ENCODE measurements around the gene PHIP. TPM values are rescaled to one million over a fixed set of nuclear protein-coding genes. Genes with fewer than 3 reads are reported as not detected.

The PHIP gene
- polyA plus RNA-seq, 2 donors: 4.2 to 8.5 TPM

- H3K27me3 ChIP-seq (ENCODE audit: control insufficient read depth in 1 of 2, insufficient read depth in 2 of 2, low read length in 2 of 2): no peaks in the 10 kb centered on the region
- H3K9me3 ChIP-seq (ENCODE audit: control insufficient read depth in 2 of 2, insufficient read depth in 1 of 2, low read depth in 1 of 2, low read length in 1 of 2): no peaks in the 10 kb centered on the region
- no peak overlapping the region for H3K27ac ChIP-seq (ENCODE audit: low read depth in 2 of 2, low read length in 1 of 2)
- H3K36me3 ChIP-seq (ENCODE audit: control insufficient read depth in 2 of 2, insufficient read depth in 2 of 2, low read length in 1 of 2): no peaks in the 10 kb centered on the region
- H3K4me3 ChIP-seq (ENCODE audit: low read depth in 1 of 2, low read length in 2 of 2): no peak overlapping the region
- no peaks in the 10 kb centered on the region for H3K4me1 ChIP-seq (ENCODE audit: control insufficient read depth in 2 of 2, insufficient read depth in 2 of 2, low read length in 1 of 2)
- WGBS, 2 donors: 80 to 94% methylated on average over 2 of the region's 2 CpGs
Measured at GRCh38 chr6:79089552-79090404, 11.7 kb upstream of the PHIP start.

- no peaks in the 10 kb centered on the region for H3K9me3 ChIP-seq (ENCODE audit: control insufficient read depth in 2 of 2, insufficient read depth in 1 of 2, low read depth in 1 of 2, low read length in 1 of 2)
- H3K4me3 ChIP-seq (ENCODE audit: low read depth in 1 of 2, low read length in 2 of 2): no peak overlapping the region
- H3K36me3 ChIP-seq (ENCODE audit: control insufficient read depth in 2 of 2, insufficient read depth in 2 of 2, low read length in 1 of 2): no peaks in the 10 kb centered on the region
- no peaks in the 10 kb centered on the region for H3K27me3 ChIP-seq (ENCODE audit: control insufficient read depth in 1 of 2, insufficient read depth in 2 of 2, low read length in 2 of 2)
- no peak overlapping the region for H3K27ac ChIP-seq (ENCODE audit: low read depth in 2 of 2, low read length in 1 of 2)
- 80% methylated on average over 1 of the region's 1 CpG for WGBS, 2 donors
- H3K4me1 ChIP-seq (ENCODE audit: control insufficient read depth in 2 of 2, insufficient read depth in 2 of 2, low read length in 1 of 2): no peaks in the 10 kb centered on the region
Measured at GRCh38 chr6:79084693-79085092, 6.6 kb upstream of the PHIP start.

DNA sequence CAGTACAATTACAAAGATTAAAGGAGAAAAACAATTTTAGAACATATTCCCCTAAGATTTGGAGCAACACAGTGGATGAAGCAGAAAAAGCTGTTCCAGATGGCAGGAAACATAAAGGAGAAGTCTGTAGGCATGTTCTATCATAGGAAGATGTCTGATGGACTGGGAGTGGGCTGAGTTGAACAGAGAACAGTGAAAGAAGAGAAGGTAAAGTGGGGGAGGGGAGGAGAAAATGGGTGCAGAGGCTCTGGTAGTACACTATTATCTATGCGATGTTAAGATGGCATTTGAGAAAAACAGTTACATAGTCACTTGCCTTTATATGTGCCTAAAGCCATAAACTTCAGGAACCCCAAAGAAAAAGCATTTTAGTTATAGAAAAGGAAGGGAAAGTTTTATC is 4.2 kb upstream of the PHIP start:
- 93 to 94% methylated on average over 1 of the region's 1 CpG for WGBS, 2 donors
- Histone ChIP-seq H3K4me1 (ENCODE audit: control insufficient read depth in 2 of 2, insufficient read depth in 2 of 2, low read length in 1 of 2) (no peaks in the 10 kb centered on the region), H3K4me3 (ENCODE audit: low read depth in 1 of 2, low read length in 2 of 2) (no peak overlapping the region), H3K36me3 (ENCODE audit: control insufficient read depth in 2 of 2, insufficient read depth in 2 of 2, low read length in 1 of 2) (no peaks in the 10 kb centered on the region), H3K9me3 (ENCODE audit: control insufficient read depth in 2 of 2, insufficient read depth in 1 of 2, low read depth in 1 of 2, low read length in 1 of 2) (no peaks in the 10 kb centered on the region), H3K27ac (ENCODE audit: low read depth in 2 of 2, low read length in 1 of 2) (no peak overlapping the region), H3K27me3 (ENCODE audit: control insufficient read depth in 1 of 2, insufficient read depth in 2 of 2, low read length in 2 of 2) (no peaks in the 10 kb centered on the region)

GRCh38 chr6:79081663-79082062 is 3.6 kb upstream of the PHIP start:
- Histone ChIP-seq H3K27me3 (ENCODE audit: control insufficient read depth in 1 of 2, insufficient read depth in 2 of 2, low read length in 2 of 2) (no peaks in the 10 kb centered on the region), H3K9me3 (ENCODE audit: control insufficient read depth in 2 of 2, insufficient read depth in 1 of 2, low read depth in 1 of 2, low read length in 1 of 2) (no peaks in the 10 kb centered on the region), H3K27ac (ENCODE audit: low read depth in 2 of 2, low read length in 1 of 2) (no peak overlapping the region), H3K36me3 (ENCODE audit: control insufficient read depth in 2 of 2, insufficient read depth in 2 of 2, low read length in 1 of 2) (no peaks in the 10 kb centered on the region), H3K4me1 (ENCODE audit: control insufficient read depth in 2 of 2, insufficient read depth in 2 of 2, low read length in 1 of 2) (no peaks in the 10 kb centered on the region), H3K4me3 (ENCODE audit: low read depth in 1 of 2, low read length in 2 of 2) (no peak overlapping the region)

- Histone ChIP-seq H3K27me3 (ENCODE audit: control insufficient read depth in 1 of 2, insufficient read depth in 2 of 2, low read length in 2 of 2) (no peaks in the 10 kb centered on the region), H3K27ac (ENCODE audit: low read depth in 2 of 2, low read length in 1 of 2) (no peak overlapping the region), H3K9me3 (ENCODE audit: control insufficient read depth in 2 of 2, insufficient read depth in 1 of 2, low read depth in 1 of 2, low read length in 1 of 2) (no peaks in the 10 kb centered on the region), H3K36me3 (ENCODE audit: control insufficient read depth in 2 of 2, insufficient read depth in 2 of 2, low read length in 1 of 2) (no peaks in the 10 kb centered on the region), H3K4me3 (ENCODE audit: low read depth in 1 of 2, low read length in 2 of 2) (no peak overlapping the region), H3K4me1 (ENCODE audit: control insufficient read depth in 2 of 2, insufficient read depth in 2 of 2, low read length in 1 of 2) (no peaks in the 10 kb centered on the region)
- WGBS, 2 donors: 49 to 72% methylated on average over 2 of the region's 2 CpGs
Measured at GRCh38 chr6:79079561-79080041, 1.5 kb upstream of the PHIP start.

GRCh38 chr6:79077715-79078074 is 359 bp downstream of the PHIP start:
- Histone ChIP-seq H3K4me1 (ENCODE audit: control insufficient read depth in 2 of 2, insufficient read depth in 2 of 2, low read length in 1 of 2) (no peaks in the 10 kb centered on the region), H3K9me3 (ENCODE audit: control insufficient read depth in 2 of 2, insufficient read depth in 1 of 2, low read depth in 1 of 2, low read length in 1 of 2) (no peaks in the 10 kb centered on the region), H3K4me3 (ENCODE audit: low read depth in 1 of 2, low read length in 2 of 2) (peak overlapping the region; percentile 72 to 94), H3K27ac (ENCODE audit: low read depth in 2 of 2, low read length in 1 of 2) (peak overlapping the region; percentile 96 to 98), H3K27me3 (ENCODE audit: control insufficient read depth in 1 of 2, insufficient read depth in 2 of 2, low read length in 2 of 2) (no peaks in the 10 kb centered on the region), H3K36me3 (ENCODE audit: control insufficient read depth in 2 of 2, insufficient read depth in 2 of 2, low read length in 1 of 2) (no peaks in the 10 kb centered on the region)
- 1% methylated on average over 47 to 49 of the region's 49 CpGs for WGBS, 2 donors

- H3K4me1 ChIP-seq (ENCODE audit: control insufficient read depth in 2 of 2, insufficient read depth in 2 of 2, low read length in 1 of 2): no peaks in the 10 kb centered on the region
- H3K36me3 ChIP-seq (ENCODE audit: control insufficient read depth in 2 of 2, insufficient read depth in 2 of 2, low read length in 1 of 2): no peaks in the 10 kb centered on the region
- 1% methylated on average over 53 to 79 of the region's 79 CpGs for WGBS, 2 donors
- H3K27ac ChIP-seq (ENCODE audit: low read depth in 2 of 2, low read length in 1 of 2): peak overlapping the region; percentile 96 to 98
- no peaks in the 10 kb centered on the region for H3K9me3 ChIP-seq (ENCODE audit: control insufficient read depth in 2 of 2, insufficient read depth in 1 of 2, low read depth in 1 of 2, low read length in 1 of 2)
- peak overlapping the region; percentile 72 to 94 for H3K4me3 ChIP-seq (ENCODE audit: low read depth in 1 of 2, low read length in 2 of 2)
- H3K27me3 ChIP-seq (ENCODE audit: control insufficient read depth in 1 of 2, insufficient read depth in 2 of 2, low read length in 2 of 2): no peaks in the 10 kb centered on the region
Measured at GRCh38 chr6:79076782-79077641, 1.0 kb downstream of the PHIP start.

- Histone ChIP-seq H3K36me3 (ENCODE audit: control insufficient read depth in 2 of 2, insufficient read depth in 2 of 2, low read length in 1 of 2) (no peaks in the 10 kb centered on the region), H3K27me3 (ENCODE audit: control insufficient read depth in 1 of 2, insufficient read depth in 2 of 2, low read length in 2 of 2) (no peaks in the 10 kb centered on the region), H3K4me3 (ENCODE audit: low read depth in 1 of 2, low read length in 2 of 2) (peak overlapping the region in 1 of 2 donors; percentile 72), H3K27ac (ENCODE audit: low read depth in 2 of 2, low read length in 1 of 2) (peak overlapping the region in 1 of 2 donors; percentile 5), H3K9me3 (ENCODE audit: control insufficient read depth in 2 of 2, insufficient read depth in 1 of 2, low read depth in 1 of 2, low read length in 1 of 2) (no peaks in the 10 kb centered on the region), H3K4me1 (ENCODE audit: control insufficient read depth in 2 of 2, insufficient read depth in 2 of 2, low read length in 1 of 2) (no peaks in the 10 kb centered on the region)
- WGBS, 2 donors: 5 to 7% methylated on average over 5 of the region's 5 CpGs
Measured at GRCh38 chr6:79076160-79076559, 1.9 kb downstream of the PHIP start.

DNA sequence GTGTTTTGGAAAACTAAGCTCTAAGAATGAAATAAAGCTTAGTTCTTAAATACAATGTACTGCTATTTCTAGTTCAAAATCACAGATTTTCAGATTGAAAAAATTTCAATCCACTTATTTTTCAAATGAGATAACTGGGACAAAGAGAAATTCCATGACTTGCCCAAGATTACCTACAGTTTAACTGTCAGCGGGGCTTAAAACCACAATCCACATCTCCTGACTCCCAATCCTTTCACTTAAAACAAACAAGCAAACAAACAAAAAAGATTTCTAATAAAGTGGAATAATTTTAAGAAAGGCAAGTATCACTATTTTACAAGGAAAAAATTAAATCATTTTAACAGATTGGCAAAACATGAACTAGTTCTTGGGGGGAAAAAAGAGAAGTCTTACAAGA is 4.2 kb downstream of the PHIP start:
- H3K27ac ChIP-seq (ENCODE audit: low read depth in 2 of 2, low read length in 1 of 2): no peak overlapping the region

More for the DNA sequence above, 4.2 kb downstream of the PHIP start:
- Histone ChIP-seq H3K9me3 (ENCODE audit: control insufficient read depth in 2 of 2, insufficient read depth in 1 of 2, low read depth in 1 of 2, low read length in 1 of 2) (no peaks in the 10 kb centered on the region), H3K4me1 (ENCODE audit: control insufficient read depth in 2 of 2, insufficient read depth in 2 of 2, low read length in 1 of 2) (no peaks in the 10 kb centered on the region), H3K36me3 (ENCODE audit: control insufficient read depth in 2 of 2, insufficient read depth in 2 of 2, low read length in 1 of 2) (no peaks in the 10 kb centered on the region), H3K27me3 (ENCODE audit: control insufficient read depth in 1 of 2, insufficient read depth in 2 of 2, low read length in 2 of 2) (no peaks in the 10 kb centered on the region), H3K4me3 (ENCODE audit: low read depth in 1 of 2, low read length in 2 of 2) (no peak overlapping the region)
- 88% methylated on average over 1 of the region's 1 CpG for WGBS, 2 donors

All from esophagus (tissue), 2 donors.